Measurements from ENCODE around the gene MYO3B. TPM values are rescaled to one million over a fixed set of nuclear protein-coding genes. Genes with fewer than 3 reads are reported as not detected.

MYO3B gene
- total RNA-seq, 1 experiment from 2014 or later: 0.52 TPM

GRCh38 chr2:170503563-170503962, 325.6 kb downstream of the MYO3B start:
- H3K27me3 ChIP-seq (replicated peaks; ENCODE audit: insufficient read depth, low read depth, low read length, poor library complexity): no peaks in the 10 kb centered on the region
- peak; percentile 76 for DNase-seq (ENCODE audit: low spot score)
- H3K36me3 ChIP-seq (ENCODE audit: insufficient read depth, low read length, poor library complexity, severe bottlenecking): no peaks in the 10 kb centered on the region
- H3K9me3 ChIP-seq (ENCODE audit: low read depth, low read length, poor library complexity, severe bottlenecking): no peaks in the 10 kb centered on the region
- no peak for TF ChIP-seq EZH2 (IDR thresholded peaks at IDR 0.05; ENCODE audit: borderline replicate concordance, low read depth, low read length, poor library complexity, severe bottlenecking)
- TF ChIP-seq, protein P1, sequence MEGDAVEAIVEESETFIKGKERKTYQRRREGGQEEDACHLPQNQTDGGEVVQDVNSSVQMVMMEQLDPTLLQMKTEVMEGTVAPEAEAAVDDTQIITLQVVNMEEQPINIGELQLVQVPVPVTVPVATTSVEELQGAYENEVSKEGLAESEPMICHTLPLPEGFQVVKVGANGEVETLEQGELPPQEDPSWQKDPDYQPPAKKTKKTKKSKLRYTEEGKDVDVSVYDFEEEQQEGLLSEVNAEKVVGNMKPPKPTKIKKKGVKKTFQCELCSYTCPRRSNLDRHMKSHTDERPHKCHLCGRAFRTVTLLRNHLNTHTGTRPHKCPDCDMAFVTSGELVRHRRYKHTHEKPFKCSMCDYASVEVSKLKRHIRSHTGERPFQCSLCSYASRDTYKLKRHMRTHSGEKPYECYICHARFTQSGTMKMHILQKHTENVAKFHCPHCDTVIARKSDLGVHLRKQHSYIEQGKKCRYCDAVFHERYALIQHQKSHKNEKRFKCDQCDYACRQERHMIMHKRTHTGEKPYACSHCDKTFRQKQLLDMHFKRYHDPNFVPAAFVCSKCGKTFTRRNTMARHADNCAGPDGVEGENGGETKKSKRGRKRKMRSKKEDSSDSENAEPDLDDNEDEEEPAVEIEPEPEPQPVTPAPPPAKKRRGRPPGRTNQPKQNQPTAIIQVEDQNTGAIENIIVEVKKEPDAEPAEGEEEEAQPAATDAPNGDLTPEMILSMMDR (conservative IDR thresholded peaks at IDR 0.05; ENCODE audit: low read depth, low read length): no peak
- peak overlapping the region; percentile 16 for H3K4me3 ChIP-seq (ENCODE audit: low read depth, low read length, poor library complexity, severe bottlenecking)
- BruUV-seq (replicated peaks): no TSS peak
- ChIA-PET POLR2A (ENCODE audit: low non-redundant PET) (no interaction called here), CTCF (interaction anchor here (0.7 kb wide), 1 partner anchor 310 kb away, joined by 3 read pairs; no protein-coding TSS in a partner anchor)
- H3K4me1 ChIP-seq (ENCODE audit: insufficient read depth, low read length, poor library complexity, severe bottlenecking): peaks cover 45% of the 10 kb centered on the region
- peak overlapping the region; percentile 64 for H3K27ac ChIP-seq (ENCODE audit: low read depth, low read length, poor library complexity, severe bottlenecking)
- intact Hi-C loops (cut with micrococcal nuclease; ENCODE audit: unreplicated experiment): loop anchor here (10.0 kb wide), 1 partner anchor 211 kb away; the partner anchor contains the start of gene SP5

DNA sequence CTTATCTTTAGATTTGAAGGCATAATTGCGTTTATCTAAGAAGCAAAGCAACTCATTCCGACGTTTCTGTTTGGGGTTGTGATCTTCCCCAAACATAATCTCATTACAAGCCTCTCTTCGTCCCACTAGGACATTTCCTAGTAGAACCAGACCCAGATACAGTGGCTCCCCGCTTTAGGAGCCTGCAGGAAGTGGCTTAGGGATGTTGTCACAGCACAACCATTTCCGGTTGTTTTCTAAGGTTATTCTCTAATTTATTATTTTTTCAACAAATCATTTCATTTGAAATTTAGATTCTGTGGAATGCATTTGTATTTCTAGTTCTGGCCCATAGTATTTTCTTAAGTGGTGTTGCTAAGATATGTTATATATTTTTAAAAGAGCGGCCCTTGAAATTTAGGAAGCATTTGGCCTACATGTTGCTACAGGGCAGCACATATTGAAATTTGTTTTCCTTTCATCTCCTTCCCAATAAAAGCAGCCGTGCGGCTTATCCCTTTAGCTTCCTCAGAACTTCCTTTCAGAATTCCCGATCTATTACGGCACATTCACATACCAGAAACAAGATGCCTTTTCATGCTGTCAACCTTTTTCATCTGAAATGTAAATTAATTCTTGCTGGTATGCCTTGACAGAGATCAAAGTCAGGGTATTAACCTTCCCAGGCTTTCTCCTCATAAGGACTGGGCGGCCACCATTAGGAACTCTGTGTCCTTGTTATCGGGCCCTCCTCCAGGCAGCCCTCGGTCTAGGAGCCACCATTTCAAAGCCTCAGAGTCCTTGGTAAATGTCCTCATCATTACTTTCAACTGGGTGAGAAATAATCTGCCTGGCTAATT, 326.2 kb downstream of the MYO3B start:
- TSS peak; percentile 52 for BruUV-seq (replicated peaks)
- peaks cover 45% of the 10 kb centered on the region for H3K4me1 ChIP-seq (ENCODE audit: insufficient read depth, low read length, poor library complexity, severe bottlenecking)
- no peaks in the 10 kb centered on the region for H3K36me3 ChIP-seq (ENCODE audit: insufficient read depth, low read length, poor library complexity, severe bottlenecking)
- intact Hi-C loops (cut with micrococcal nuclease; ENCODE audit: unreplicated experiment): loop anchor here (10.0 kb wide), 1 partner anchor 211 kb away; the partner anchor contains the start of gene SP5
- H3K27me3 ChIP-seq (replicated peaks; ENCODE audit: insufficient read depth, low read depth, low read length, poor library complexity): no peaks in the 10 kb centered on the region
- no peaks in the 10 kb centered on the region for H3K9me3 ChIP-seq (ENCODE audit: low read depth, low read length, poor library complexity, severe bottlenecking)
- no peak for TF ChIP-seq EZH2 (IDR thresholded peaks at IDR 0.05; ENCODE audit: borderline replicate concordance, low read depth, low read length, poor library complexity, severe bottlenecking)
- TF ChIP-seq, protein P1 (conservative IDR thresholded peaks at IDR 0.05; ENCODE audit: low read depth, low read length): no peak
- peak overlapping the region; percentile 64 for H3K27ac ChIP-seq (ENCODE audit: low read depth, low read length, poor library complexity, severe bottlenecking)
- POLR2A ChIA-PET (ENCODE audit: low non-redundant PET): no interaction called here
- DNase-seq (ENCODE audit: low spot score): peak; percentile 96
- CTCF ChIA-PET: no interaction called here
- peak overlapping the region; percentile 16 for H3K4me3 ChIP-seq (ENCODE audit: low read depth, low read length, poor library complexity, severe bottlenecking)

DNA sequence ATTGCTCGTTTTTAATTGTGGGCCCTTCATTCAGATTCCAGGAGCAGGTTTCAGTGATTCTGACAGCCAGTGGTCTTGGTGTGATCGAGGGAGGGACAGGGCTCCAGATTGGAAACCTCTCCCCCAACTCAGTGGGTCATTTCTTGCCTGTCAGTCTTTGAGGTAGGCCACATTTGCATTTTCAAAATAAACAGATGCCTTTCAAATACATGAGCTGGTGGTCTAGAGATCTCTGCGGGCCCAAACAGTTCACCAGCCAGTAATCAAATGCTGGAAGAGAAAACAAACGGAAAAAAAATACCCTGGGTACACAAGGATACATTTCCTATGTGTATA, 326.8 kb downstream of the MYO3B start:
- BruUV-seq (replicated peaks): no TSS peak
- POLR2A ChIA-PET (ENCODE audit: low non-redundant PET): no interaction called here

More for the DNA sequence above, 326.8 kb downstream of the MYO3B start:
- DNase-seq (ENCODE audit: low spot score): no peak
- CTCF ChIA-PET: no interaction called here
- intact Hi-C loops (cut with micrococcal nuclease; ENCODE audit: unreplicated experiment): loop anchor here (10.0 kb wide), 1 partner anchor 210 kb away; the partner anchor contains the start of gene SP5
- no peaks in the 10 kb centered on the region for H3K27me3 ChIP-seq (replicated peaks; ENCODE audit: insufficient read depth, low read depth, low read length, poor library complexity)
- no peaks in the 10 kb centered on the region for H3K9me3 ChIP-seq (ENCODE audit: low read depth, low read length, poor library complexity, severe bottlenecking)
- H3K4me1 ChIP-seq (ENCODE audit: insufficient read depth, low read length, poor library complexity, severe bottlenecking): peaks cover 45% of the 10 kb centered on the region
- TF ChIP-seq, protein P1 (conservative IDR thresholded peaks at IDR 0.05; ENCODE audit: low read depth, low read length): no peak
- TF ChIP-seq EZH2 (IDR thresholded peaks at IDR 0.05; ENCODE audit: borderline replicate concordance, low read depth, low read length, poor library complexity, severe bottlenecking): no peak
- no peaks in the 10 kb centered on the region for H3K36me3 ChIP-seq (ENCODE audit: insufficient read depth, low read length, poor library complexity, severe bottlenecking)
- peak overlapping the region; percentile 64 for H3K27ac ChIP-seq (ENCODE audit: low read depth, low read length, poor library complexity, severe bottlenecking)
- no peak overlapping the region for H3K4me3 ChIP-seq (ENCODE audit: low read depth, low read length, poor library complexity, severe bottlenecking)
